ENCODE measurements around the gene PPFIA4. TPM values are rescaled to one million over a fixed set of nuclear protein-coding genes. Genes with fewer than 3 reads are reported as not detected.
"Not testable (repeated sequence)": the region's sequence is repeated elsewhere in the genome, so short reads cannot be mapped to it uniquely, and the experiment has no call there.

Gene PPFIA4
- total RNA-seq, 1 experiment from 2014 or later, result 12.1 TPM

GRCh38 chr1:203001986-203002385, 24.3 kb upstream of the PPFIA4 start:
- H3K9ac ChIP-seq (ENCODE audit: low read length), result no peak overlapping the region
- H3K4me1 ChIP-seq (ENCODE audit: insufficient read depth, low read length), result peaks cover 2% of the 10 kb centered on the region; the same call in 1 of the 2 replicates
- POLR2A ChIA-PET (ENCODE audit: unreplicated experiment), result no interaction called here
- ATAC-seq, result no peak
- peaks cover 4% of the 10 kb centered on the region for H3K27me3 ChIP-seq (ENCODE audit: low read length)
- no peak for DNase-seq
- H3K9me3 ChIP-seq (ENCODE audit: low read length), result no peaks in the 10 kb centered on the region
- H3K36me3 ChIP-seq (ENCODE audit: low read depth, low read length), result no peaks in the 10 kb centered on the region
- H3K4me3 ChIP-seq (ENCODE audit: low read length), result no peak overlapping the region
- H4K20me1 ChIP-seq (ENCODE audit: low read length), result no peaks in the 10 kb centered on the region
- no peak overlapping the region for H3K27ac ChIP-seq (ENCODE audit: low read length)
- TF ChIP-seq CTCF (conservative IDR thresholded peaks at IDR 0.05; ENCODE audit: low read depth, low read length) (no peak), EZH2 (IDR thresholded peaks at IDR 0.05; ENCODE audit: low read length, unreplicated experiment) (no peak), EZH2phosphoT487 (IDR thresholded peaks at IDR 0.05; ENCODE audit: borderline replicate concordance, low read length) (no peak)
- BruUV-seq (replicated peaks), result no TSS peak
- no peaks in the 10 kb centered on the region for H3F3A ChIP-seq (ENCODE audit: low read length, unreplicated experiment)
- intact Hi-C loops (cut with micrococcal nuclease), result no loop called here
- no peaks in the 10 kb centered on the region for H3K9me2 ChIP-seq (replicated peaks; ENCODE audit: low read length)
- CTCF ChIA-PET, result no interaction called here
- H2AFZ ChIP-seq (ENCODE audit: low read length), result no peak overlapping the region
- no peaks in the 10 kb centered on the region for H3K79me2 ChIP-seq (ENCODE audit: low read length)
- no peak overlapping the region for H3K4me2 ChIP-seq (ENCODE audit: low read length)

- H3K9ac ChIP-seq (ENCODE audit: low read length), result no peak overlapping the region
- H3K79me2 ChIP-seq (ENCODE audit: low read length), result peaks cover 7% of the 10 kb centered on the region
- ATAC-seq (no peak), DNase-seq (no peak)
- H3K4me3 ChIP-seq (ENCODE audit: low read length), result no peak overlapping the region
- H3F3A ChIP-seq (ENCODE audit: low read length, unreplicated experiment), result no peaks in the 10 kb centered on the region
- peaks cover 2% of the 10 kb centered on the region; the same call in 1 of the 2 replicates for H3K4me1 ChIP-seq (ENCODE audit: insufficient read depth, low read length)
- H3K36me3 ChIP-seq (ENCODE audit: low read depth, low read length), result no peaks in the 10 kb centered on the region
- ChIA-PET POLR2A (ENCODE audit: unreplicated experiment) (no interaction called here), CTCF (no interaction called here)
- no TSS peak for BruUV-seq (replicated peaks)
- H3K27ac ChIP-seq (ENCODE audit: low read length), result no peak overlapping the region
- TF ChIP-seq EZH2 (IDR thresholded peaks at IDR 0.05; ENCODE audit: low read length, unreplicated experiment) (no peak), CTCF (conservative IDR thresholded peaks at IDR 0.05; ENCODE audit: low read depth, low read length) (no peak), EZH2phosphoT487 (IDR thresholded peaks at IDR 0.05; ENCODE audit: borderline replicate concordance, low read length) (no peak)
- H3K27me3 ChIP-seq (ENCODE audit: low read length), result no peaks in the 10 kb centered on the region; the same call in 1 of the 2 replicates
- H2AFZ ChIP-seq (ENCODE audit: low read length), result no peak overlapping the region
- intact Hi-C loops (cut with micrococcal nuclease), result no loop called here
- H4K20me1 ChIP-seq (ENCODE audit: low read length), result peaks cover 2% of the 10 kb centered on the region; the same call in 1 of the 2 replicates
- no peaks in the 10 kb centered on the region for H3K9me3 ChIP-seq (ENCODE audit: low read length)
- no peaks in the 10 kb centered on the region for H3K9me2 ChIP-seq (replicated peaks; ENCODE audit: low read length)
- H3K4me2 ChIP-seq (ENCODE audit: low read length), result no peak overlapping the region
Measured at GRCh38 chr1:203002951-203003350, 23.3 kb upstream of the PPFIA4 start.

- H3K9ac ChIP-seq (ENCODE audit: low read length); H3K9me2 ChIP-seq (replicated peaks; ENCODE audit: low read length); H3K27me3 ChIP-seq (ENCODE audit: low read length); H3K4me1 ChIP-seq (ENCODE audit: insufficient read depth, low read length); CTCF ChIA-PET; DNase-seq; ATAC-seq; H3F3A ChIP-seq (ENCODE audit: low read length, unreplicated experiment); POLR2A ChIA-PET (ENCODE audit: unreplicated experiment); H3K9me3 ChIP-seq (ENCODE audit: low read length); intact Hi-C loops (cut with micrococcal nuclease); H3K27ac ChIP-seq (ENCODE audit: low read length); H3K4me3 ChIP-seq (ENCODE audit: low read length); H3K4me2 ChIP-seq (ENCODE audit: low read length); BruUV-seq (replicated peaks); H2AFZ ChIP-seq (ENCODE audit: low read length): not testable (repeated sequence)
- Histone ChIP-seq H3K79me2 (ENCODE audit: low read length) (peaks cover 34% of the 10 kb centered on the region), H4K20me1 (ENCODE audit: low read length) (peaks cover 11% of the 10 kb centered on the region; the same call in 1 of the 2 replicates), H3K36me3 (ENCODE audit: low read depth, low read length) (peaks cover 17% of the 10 kb centered on the region)
Measured at GRCh38 chr1:203005395-203006142, 20.7 kb upstream of the PPFIA4 start.

Measured in PC-3 (cell line).